ENCODE results near the gene PALLD.

GRCh38 chr4:168695288-168695687, 198.4 kb downstream of the PALLD start:
- no peak for TF ChIP-seq CTCF (IDR thresholded peaks at IDR 0.05)
- TF ChIP-seq MXD4 (CRISPR knock-in tag; IDR thresholded peaks at IDR 0.05; ENCODE audit: borderline replicate concordance): no peak

Measured in WTC11 (cell line).